Left ventricle myocardium superior (tissue), 1 donor: Measurements from ENCODE around the gene WFDC13. TPM values are rescaled to one million over a fixed set of nuclear protein-coding genes. Genes with fewer than 3 reads are reported as not detected.
"Not testable (repeated sequence)": the region's sequence is repeated elsewhere in the genome, so short reads cannot be mapped to it uniquely, and the experiment has no call there.

Experiments
- ATAC-seq: fragments of 200-7000 bp; cut with Tn5 transposase; one replicate; pipeline ENCODE4 v1.9.1; 2020; ENCODE audit warnings: mild to moderate bottlenecking, moderate library complexity
- DNase-seq: peaks from one replicate; pipeline ENCODE4 v3.0.0-alpha.2; 2020
- intact Hi-C: fragments of 100-400 bp; cut with micrococcal nuclease; formaldehyde crosslinking; loops from one replicate; pipeline ENCODE4 v1.11.0; 2022
- long read RNA-seq: library from polyadenylated mRNA; unstranded; transcript quantifications from one replicate; pipeline ENCODE4 v2.0.0, GENCODE V29; 2021
- total RNA-seq: library from RNA; stranded (reverse); fragmentation: NEBNext Ultra II Directional; extraction: Animal tissue kit (Norgen Biotek cat#: 25700); gene quantifications from one replicate; pipeline ENCODE4 v1.2.1, GENCODE V29; 2021
- donor health status: DM: no; HTN: yes; CAD: no; lungs with severe emphysema.

WFDC13 gene
- not detected for total RNA-seq
- long read RNA-seq = 0 reads

- no peak for DNase-seq
- intact Hi-C loops = no loop called here
- no peak for ATAC-seq
Measured at GRCh38 chr20:45701873-45702272, at the start of gene WFDC13. Gene WFDC13, plus strand, starts transcription at chr20:45702038. Its CDS starts 86 bp downstream, at chr20:45702124.

- DNase-seq, ATAC-seq, intact Hi-C loops: not testable (repeated sequence)
Measured at GRCh38 chr20:45657038-45657437, 44.8 kb upstream of the WFDC13 start.

GRCh38 chr20:45670139-45670538 lies 31.7 kb upstream of the WFDC13 start, which contains the start of gene WFDC11:
Gene WFDC11, minus strand, starts transcription at chr20:45670239. Its CDS starts 19,639 bp downstream, at chr20:45650600.
- intact Hi-C loops = no loop called here
- ATAC-seq (no peak), DNase-seq (no peak)

- ATAC-seq (no peak), DNase-seq (no peak)
- intact Hi-C loops = no loop called here
Measured at GRCh38 chr20:45672765-45673164, 29.1 kb upstream of the WFDC13 start.

- intact Hi-C loops = no loop called here
- DNase-seq = no peak
- no peak for ATAC-seq
Measured at GRCh38 chr20:45679650-45680049, 22.2 kb upstream of the WFDC13 start.

GRCh38 chr20:45685896-45686295 lies 15.9 kb upstream of the WFDC13 start:
- intact Hi-C loops = no loop called here
- ATAC-seq = no peak
- DNase-seq = no peak

GRCh38 chr20:45693346-45693745 lies 8.5 kb upstream of the WFDC13 start:
- intact Hi-C loops, DNase-seq, ATAC-seq: not testable (repeated sequence)

- ATAC-seq = no peak
Measured at GRCh38 chr20:45695496-45695895, 6.3 kb upstream of the WFDC13 start.

GRCh38 chr20:45701104-45701503 lies 734 bp upstream of the WFDC13 start:
- intact Hi-C loops = no loop called here
- no peak for DNase-seq
- no peak for ATAC-seq

More at GRCh38 chr20:45695496-45695895, 6.3 kb upstream of the WFDC13 start:
- intact Hi-C loops = no loop called here
- no peak for DNase-seq

GRCh38 chr20:45704969-45705637 lies 3.3 kb downstream of the WFDC13 start, which contains the start of gene WFDC10B:
Gene WFDC10B, minus strand, starts transcription at chr20:45705019. Its CDS starts 19,027 bp downstream, at chr20:45685992.
- no peak for ATAC-seq
- DNase-seq = no peak
- intact Hi-C loops = no loop called here

GRCh38 chr20:45716141-45716688 lies 14.4 kb downstream of the WFDC13 start:
- ATAC-seq, DNase-seq, intact Hi-C loops: not testable (repeated sequence)

- DNase-seq (no peak), ATAC-seq (no peak)
- intact Hi-C loops = no loop called here
Measured at GRCh38 chr20:45722047-45722446, 20.2 kb downstream of the WFDC13 start, which contains the start of gene SPINT4. Gene SPINT4, plus strand, starts transcription at chr20:45722347. Its CDS starts 21 bp downstream, at chr20:45722368.

- intact Hi-C loops = no loop called here
- ATAC-seq = no peak
- no peak for DNase-seq
Measured at GRCh38 chr20:45725134-45725533, 23.3 kb downstream of the WFDC13 start.

GRCh38 chr20:45727044-45727443 lies 25.2 kb downstream of the WFDC13 start:
- ATAC-seq (no peak), DNase-seq (no peak)
- intact Hi-C loops = no loop called here

- ATAC-seq (no peak), DNase-seq (no peak)
- intact Hi-C loops = no loop called here
Measured at GRCh38 chr20:45732199-45732598, 30.4 kb downstream of the WFDC13 start.

- intact Hi-C loops = no loop called here
- ATAC-seq (no peak), DNase-seq (no peak)
Measured at GRCh38 chr20:45735552-45735951, 33.7 kb downstream of the WFDC13 start.

GRCh38 chr20:45735988-45736387 lies 34.1 kb downstream of the WFDC13 start:
- ATAC-seq = no peak
- no peak for DNase-seq
- intact Hi-C loops = no loop called here

- ATAC-seq (no peak), DNase-seq (no peak)
- intact Hi-C loops = no loop called here
Measured at GRCh38 chr20:45742596-45742995, 40.8 kb downstream of the WFDC13 start.

GRCh38 chr20:45745015-45745414 lies 43.2 kb downstream of the WFDC13 start:
- intact Hi-C loops = no loop called here

GRCh38 chr20:45751721-45752120 lies 49.9 kb downstream of the WFDC13 start:
- intact Hi-C loops = no loop called here
- no peak for DNase-seq
- no peak for ATAC-seq

More at GRCh38 chr20:45745015-45745414, 43.2 kb downstream of the WFDC13 start:
- ATAC-seq = no peak
- no peak for DNase-seq

GRCh38 chr20:45752746-45753145 lies 50.9 kb downstream of the WFDC13 start:
- no peak for DNase-seq
- intact Hi-C loops = no loop called here
- no peak for ATAC-seq
